H1 (cell line): ENCODE data around the gene ANKFN1.

ENCODE experiments used
- KDM1A ChIP-seq: fragments of 200-600, 300-600 bp; sonication (generic); IDR thresholded peaks from 2 replicates; pipeline ENCODE4 v1.7.1; 2016; ENCODE audit warnings: mild to moderate bottlenecking, low read length, borderline replicate concordance
- POLR2A ChIP-seq, 2 experiments: IDR thresholded peaks; 1 replicate in 1 of 2; 2 replicates in 1 of 2; pipeline ENCODE4 v1.6.1; 2011; ENCODE audit warnings: low read depth in 2 of 2, low read length in 2 of 2, mild to moderate bottlenecking in 2 of 2; ENCODE audit errors: control extremely low read depth in 1 of 2
- POLR2AphosphoS5 ChIP-seq: IDR thresholded peaks from 2 replicates; pipeline ENCODE4 v1.6.1; 2011; ENCODE audit warnings: low read depth, low read length
- TBP ChIP-seq: IDR thresholded peaks from 2 replicates; pipeline ENCODE4 v1.6.1; 2011; ENCODE audit warnings: low read depth, low read length, improper control_type of control experiment
- TEAD4 ChIP-seq: IDR thresholded peaks from 2 replicates; pipeline ENCODE4 v1.6.1; 2012; ENCODE audit warnings: low read depth, low read length, inconsistent platforms, mixed read lengths
- TF ChIP-seq, protein P1 (sequence below): fragments of 300-600 bp; sonication (generic); IDR thresholded peaks from 2 replicates; pipeline ENCODE4 v1.7.1; 2012; ENCODE audit warnings: low read length, moderate library complexity, mild to moderate bottlenecking, inconsistent platforms; ENCODE audit not compliant: insufficient replicate concordance
- TF ChIP-seq, protein P2 (sequence below), 3 experiments: IDR thresholded peaks; 1 replicate in 2 of 3; 2 replicates in 1 of 3; pipeline versions ENCODE4 v1.5.1 to v1.6.1; 2011; ENCODE audit warnings: low read length in 3 of 3, mild to moderate bottlenecking in 3 of 3, inconsistent platforms in 2 of 3, low read depth in 1 of 3, moderate library complexity in 1 of 3; ENCODE audit not compliant: insufficient read depth in 1 of 3; ENCODE audit errors: control extremely low read depth in 1 of 3

DNA sequence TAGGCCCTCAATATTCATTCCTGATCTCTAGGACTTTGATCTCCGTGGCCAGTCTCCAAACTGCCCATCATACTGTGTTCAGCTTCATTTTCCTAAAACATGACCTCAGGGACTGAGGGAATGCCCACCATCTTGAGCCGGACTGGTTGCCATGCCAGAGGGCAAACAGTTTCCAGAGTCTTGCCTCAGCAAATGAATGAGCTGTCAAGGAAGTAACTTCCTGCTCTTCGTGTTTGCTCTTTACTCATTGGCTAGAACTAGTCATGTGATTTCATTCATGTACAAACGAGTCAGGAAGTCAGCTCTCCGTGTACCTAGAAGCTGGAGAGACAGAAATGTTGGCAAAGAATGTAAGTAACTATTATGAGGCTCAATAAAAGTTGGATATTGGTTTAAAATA, 50.2 kb downstream of the ANKFN1 start:
- TF ChIP-seq POLR2AphosphoS5 (no peak), TBP (no peak), TEAD4 (no peak), POLR2A (IDR thresholded peaks at IDR 0.05; ENCODE audit: control extremely low read depth in 1 of 2, low read depth in 2 of 2, low read length in 2 of 2) (no peak), KDM1A (no peak)
- TF ChIP-seq, protein P1, sequence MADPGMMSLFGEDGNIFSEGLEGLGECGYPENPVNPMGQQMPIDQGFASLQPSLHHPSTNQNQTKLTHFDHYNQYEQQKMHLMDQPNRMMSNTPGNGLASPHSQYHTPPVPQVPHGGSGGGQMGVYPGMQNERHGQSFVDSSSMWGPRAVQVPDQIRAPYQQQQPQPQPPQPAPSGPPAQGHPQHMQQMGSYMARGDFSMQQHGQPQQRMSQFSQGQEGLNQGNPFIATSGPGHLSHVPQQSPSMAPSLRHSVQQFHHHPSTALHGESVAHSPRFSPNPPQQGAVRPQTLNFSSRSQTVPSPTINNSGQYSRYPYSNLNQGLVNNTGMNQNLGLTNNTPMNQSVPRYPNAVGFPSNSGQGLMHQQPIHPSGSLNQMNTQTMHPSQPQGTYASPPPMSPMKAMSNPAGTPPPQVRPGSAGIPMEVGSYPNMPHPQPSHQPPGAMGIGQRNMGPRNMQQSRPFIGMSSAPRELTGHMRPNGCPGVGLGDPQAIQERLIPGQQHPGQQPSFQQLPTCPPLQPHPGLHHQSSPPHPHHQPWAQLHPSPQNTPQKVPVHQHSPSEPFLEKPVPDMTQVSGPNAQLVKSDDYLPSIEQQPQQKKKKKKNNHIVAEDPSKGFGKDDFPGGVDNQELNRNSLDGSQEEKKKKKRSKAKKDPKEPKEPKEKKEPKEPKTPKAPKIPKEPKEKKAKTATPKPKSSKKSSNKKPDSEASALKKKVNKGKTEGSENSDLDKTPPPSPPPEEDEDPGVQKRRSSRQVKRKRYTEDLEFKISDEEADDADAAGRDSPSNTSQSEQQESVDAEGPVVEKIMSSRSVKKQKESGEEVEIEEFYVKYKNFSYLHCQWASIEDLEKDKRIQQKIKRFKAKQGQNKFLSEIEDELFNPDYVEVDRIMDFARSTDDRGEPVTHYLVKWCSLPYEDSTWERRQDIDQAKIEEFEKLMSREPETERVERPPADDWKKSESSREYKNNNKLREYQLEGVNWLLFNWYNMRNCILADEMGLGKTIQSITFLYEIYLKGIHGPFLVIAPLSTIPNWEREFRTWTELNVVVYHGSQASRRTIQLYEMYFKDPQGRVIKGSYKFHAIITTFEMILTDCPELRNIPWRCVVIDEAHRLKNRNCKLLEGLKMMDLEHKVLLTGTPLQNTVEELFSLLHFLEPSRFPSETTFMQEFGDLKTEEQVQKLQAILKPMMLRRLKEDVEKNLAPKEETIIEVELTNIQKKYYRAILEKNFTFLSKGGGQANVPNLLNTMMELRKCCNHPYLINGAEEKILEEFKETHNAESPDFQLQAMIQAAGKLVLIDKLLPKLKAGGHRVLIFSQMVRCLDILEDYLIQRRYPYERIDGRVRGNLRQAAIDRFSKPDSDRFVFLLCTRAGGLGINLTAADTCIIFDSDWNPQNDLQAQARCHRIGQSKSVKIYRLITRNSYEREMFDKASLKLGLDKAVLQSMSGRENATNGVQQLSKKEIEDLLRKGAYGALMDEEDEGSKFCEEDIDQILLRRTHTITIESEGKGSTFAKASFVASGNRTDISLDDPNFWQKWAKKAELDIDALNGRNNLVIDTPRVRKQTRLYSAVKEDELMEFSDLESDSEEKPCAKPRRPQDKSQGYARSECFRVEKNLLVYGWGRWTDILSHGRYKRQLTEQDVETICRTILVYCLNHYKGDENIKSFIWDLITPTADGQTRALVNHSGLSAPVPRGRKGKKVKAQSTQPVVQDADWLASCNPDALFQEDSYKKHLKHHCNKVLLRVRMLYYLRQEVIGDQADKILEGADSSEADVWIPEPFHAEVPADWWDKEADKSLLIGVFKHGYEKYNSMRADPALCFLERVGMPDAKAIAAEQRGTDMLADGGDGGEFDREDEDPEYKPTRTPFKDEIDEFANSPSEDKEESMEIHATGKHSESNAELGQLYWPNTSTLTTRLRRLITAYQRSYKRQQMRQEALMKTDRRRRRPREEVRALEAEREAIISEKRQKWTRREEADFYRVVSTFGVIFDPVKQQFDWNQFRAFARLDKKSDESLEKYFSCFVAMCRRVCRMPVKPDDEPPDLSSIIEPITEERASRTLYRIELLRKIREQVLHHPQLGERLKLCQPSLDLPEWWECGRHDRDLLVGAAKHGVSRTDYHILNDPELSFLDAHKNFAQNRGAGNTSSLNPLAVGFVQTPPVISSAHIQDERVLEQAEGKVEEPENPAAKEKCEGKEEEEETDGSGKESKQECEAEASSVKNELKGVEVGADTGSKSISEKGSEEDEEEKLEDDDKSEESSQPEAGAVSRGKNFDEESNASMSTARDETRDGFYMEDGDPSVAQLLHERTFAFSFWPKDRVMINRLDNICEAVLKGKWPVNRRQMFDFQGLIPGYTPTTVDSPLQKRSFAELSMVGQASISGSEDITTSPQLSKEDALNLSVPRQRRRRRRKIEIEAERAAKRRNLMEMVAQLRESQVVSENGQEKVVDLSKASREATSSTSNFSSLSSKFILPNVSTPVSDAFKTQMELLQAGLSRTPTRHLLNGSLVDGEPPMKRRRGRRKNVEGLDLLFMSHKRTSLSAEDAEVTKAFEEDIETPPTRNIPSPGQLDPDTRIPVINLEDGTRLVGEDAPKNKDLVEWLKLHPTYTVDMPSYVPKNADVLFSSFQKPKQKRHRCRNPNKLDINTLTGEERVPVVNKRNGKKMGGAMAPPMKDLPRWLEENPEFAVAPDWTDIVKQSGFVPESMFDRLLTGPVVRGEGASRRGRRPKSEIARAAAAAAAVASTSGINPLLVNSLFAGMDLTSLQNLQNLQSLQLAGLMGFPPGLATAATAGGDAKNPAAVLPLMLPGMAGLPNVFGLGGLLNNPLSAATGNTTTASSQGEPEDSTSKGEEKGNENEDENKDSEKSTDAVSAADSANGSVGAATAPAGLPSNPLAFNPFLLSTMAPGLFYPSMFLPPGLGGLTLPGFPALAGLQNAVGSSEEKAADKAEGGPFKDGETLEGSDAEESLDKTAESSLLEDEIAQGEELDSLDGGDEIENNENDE, result no peak
- TF ChIP-seq, protein P2, sequence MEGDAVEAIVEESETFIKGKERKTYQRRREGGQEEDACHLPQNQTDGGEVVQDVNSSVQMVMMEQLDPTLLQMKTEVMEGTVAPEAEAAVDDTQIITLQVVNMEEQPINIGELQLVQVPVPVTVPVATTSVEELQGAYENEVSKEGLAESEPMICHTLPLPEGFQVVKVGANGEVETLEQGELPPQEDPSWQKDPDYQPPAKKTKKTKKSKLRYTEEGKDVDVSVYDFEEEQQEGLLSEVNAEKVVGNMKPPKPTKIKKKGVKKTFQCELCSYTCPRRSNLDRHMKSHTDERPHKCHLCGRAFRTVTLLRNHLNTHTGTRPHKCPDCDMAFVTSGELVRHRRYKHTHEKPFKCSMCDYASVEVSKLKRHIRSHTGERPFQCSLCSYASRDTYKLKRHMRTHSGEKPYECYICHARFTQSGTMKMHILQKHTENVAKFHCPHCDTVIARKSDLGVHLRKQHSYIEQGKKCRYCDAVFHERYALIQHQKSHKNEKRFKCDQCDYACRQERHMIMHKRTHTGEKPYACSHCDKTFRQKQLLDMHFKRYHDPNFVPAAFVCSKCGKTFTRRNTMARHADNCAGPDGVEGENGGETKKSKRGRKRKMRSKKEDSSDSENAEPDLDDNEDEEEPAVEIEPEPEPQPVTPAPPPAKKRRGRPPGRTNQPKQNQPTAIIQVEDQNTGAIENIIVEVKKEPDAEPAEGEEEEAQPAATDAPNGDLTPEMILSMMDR (IDR thresholded peaks at IDR 0.05; ENCODE audit: control extremely low read depth in 1 of 3, insufficient read depth in 1 of 3, low read depth in 1 of 3, low read length in 3 of 3), result no peak
